DOHH2 (cell line): ENCODE data around the gene LMOD1.

Experiments used
- EZH2phosphoT487 ChIP-seq: fragments of 200-600 bp; sonication (generic); IDR thresholded peaks from 2 replicates; pipeline ENCODE4 v1.6.1; 2017; ENCODE audit warnings: borderline replicate concordance, mild to moderate bottlenecking, antibody characterized with exemption, low read length, moderate library complexity, mixed read lengths
- TF ChIP-seq, protein P1 (sequence below): fragments of 200-600 bp; sonication (generic); IDR thresholded peaks from one replicate; pipeline ENCODE4 v1.5.1; 2014; ENCODE audit warnings: antibody characterized with exemption, mild to moderate bottlenecking, low read depth, low read length; ENCODE audit not compliant: poor library complexity, severe bottlenecking

DNA sequence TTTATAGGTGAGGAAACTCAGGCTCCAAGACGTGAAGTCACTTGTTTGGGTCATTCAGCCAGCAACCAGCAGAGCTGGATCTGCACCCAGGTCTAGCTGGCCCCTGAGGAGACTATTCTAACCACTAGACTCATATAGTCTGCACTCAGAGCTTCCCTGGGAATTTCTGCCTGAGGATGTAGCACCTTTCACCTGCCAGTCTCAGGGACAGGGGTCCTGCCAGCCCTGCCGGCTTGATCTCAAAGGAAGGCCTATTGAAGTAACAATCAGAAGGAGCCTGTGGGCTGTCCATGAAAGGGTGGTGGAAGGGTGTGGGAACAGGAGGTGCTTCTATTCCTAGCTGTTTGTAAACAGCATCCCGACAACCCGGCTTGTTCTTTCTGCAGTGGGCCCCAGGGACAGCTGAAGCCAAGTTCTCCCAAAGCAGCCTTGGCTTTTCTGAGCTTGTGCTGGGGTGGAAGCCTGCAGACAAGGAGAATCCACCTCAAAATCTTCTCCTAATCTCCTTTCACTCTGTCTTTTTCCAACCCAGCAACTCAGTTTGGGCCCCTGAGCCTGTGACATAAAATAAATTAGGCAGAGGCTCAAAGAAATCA lies 7.8 kb downstream of the LMOD1 start:
- TF ChIP-seq, protein P1, sequence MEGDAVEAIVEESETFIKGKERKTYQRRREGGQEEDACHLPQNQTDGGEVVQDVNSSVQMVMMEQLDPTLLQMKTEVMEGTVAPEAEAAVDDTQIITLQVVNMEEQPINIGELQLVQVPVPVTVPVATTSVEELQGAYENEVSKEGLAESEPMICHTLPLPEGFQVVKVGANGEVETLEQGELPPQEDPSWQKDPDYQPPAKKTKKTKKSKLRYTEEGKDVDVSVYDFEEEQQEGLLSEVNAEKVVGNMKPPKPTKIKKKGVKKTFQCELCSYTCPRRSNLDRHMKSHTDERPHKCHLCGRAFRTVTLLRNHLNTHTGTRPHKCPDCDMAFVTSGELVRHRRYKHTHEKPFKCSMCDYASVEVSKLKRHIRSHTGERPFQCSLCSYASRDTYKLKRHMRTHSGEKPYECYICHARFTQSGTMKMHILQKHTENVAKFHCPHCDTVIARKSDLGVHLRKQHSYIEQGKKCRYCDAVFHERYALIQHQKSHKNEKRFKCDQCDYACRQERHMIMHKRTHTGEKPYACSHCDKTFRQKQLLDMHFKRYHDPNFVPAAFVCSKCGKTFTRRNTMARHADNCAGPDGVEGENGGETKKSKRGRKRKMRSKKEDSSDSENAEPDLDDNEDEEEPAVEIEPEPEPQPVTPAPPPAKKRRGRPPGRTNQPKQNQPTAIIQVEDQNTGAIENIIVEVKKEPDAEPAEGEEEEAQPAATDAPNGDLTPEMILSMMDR: no peak
- TF ChIP-seq EZH2phosphoT487: no peak
